ENCODE data around the gene RCOR3.

- TF ChIP-seq EZH2 (IDR thresholded peaks at IDR 0.05; ENCODE audit: borderline replicate concordance, low read depth, low read length, poor library complexity, severe bottlenecking) (no peak), CTCF (conservative IDR thresholded peaks at IDR 0.05; ENCODE audit: low read depth, low read length) (no peak)
Measured at GRCh38 chr1:211229365-211229759, 29.8 kb upstream of the RCOR3 start.

Measured in A673 (cell line).